DMS 273 (cell line): Measurements from ENCODE around the gene DDX6.
"Not testable (repeated sequence)": the region's sequence is repeated elsewhere in the genome, so short reads cannot be mapped to it uniquely, and the experiment has no call there.

ENCODE experiments used
- DNase-seq: peaks from one replicate; lab custom pipeline; 2025; ENCODE audit not compliant: unreplicated experiment; lab: John Stamatoyannopoulos, UW

The DDX6 gene

DNA sequence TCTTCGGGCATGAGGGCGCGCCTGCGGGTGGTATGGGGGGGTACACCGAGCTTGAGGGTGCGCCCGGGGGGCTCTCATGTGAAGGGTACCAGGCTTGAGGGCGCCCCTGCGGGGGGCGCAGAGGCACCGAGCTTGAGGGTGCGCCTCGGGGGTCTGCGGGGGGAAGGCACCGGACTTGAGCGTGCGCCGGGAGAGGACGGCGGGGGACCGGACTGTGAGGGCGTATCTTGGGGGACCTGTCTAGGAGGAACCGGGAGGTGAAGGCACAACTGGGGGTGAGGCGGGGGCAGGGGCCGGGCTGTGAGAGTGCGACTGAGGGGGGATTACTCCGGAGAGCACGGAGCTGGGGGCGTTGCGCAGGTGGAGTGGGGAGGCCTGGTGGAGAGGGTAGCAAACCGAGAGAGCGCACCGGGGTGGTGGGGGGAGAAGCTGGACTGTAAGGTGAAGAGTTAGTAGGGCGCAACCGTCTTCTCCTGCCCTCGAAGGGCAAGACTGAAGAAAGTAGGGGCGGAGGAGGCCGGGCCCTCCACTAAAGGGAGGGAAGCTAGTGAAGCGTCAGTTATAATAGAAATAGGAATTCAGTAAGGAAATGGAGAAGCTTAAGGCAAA, 1.1 kb upstream of the DDX6 start:
- no peak for DNase-seq

DNA sequence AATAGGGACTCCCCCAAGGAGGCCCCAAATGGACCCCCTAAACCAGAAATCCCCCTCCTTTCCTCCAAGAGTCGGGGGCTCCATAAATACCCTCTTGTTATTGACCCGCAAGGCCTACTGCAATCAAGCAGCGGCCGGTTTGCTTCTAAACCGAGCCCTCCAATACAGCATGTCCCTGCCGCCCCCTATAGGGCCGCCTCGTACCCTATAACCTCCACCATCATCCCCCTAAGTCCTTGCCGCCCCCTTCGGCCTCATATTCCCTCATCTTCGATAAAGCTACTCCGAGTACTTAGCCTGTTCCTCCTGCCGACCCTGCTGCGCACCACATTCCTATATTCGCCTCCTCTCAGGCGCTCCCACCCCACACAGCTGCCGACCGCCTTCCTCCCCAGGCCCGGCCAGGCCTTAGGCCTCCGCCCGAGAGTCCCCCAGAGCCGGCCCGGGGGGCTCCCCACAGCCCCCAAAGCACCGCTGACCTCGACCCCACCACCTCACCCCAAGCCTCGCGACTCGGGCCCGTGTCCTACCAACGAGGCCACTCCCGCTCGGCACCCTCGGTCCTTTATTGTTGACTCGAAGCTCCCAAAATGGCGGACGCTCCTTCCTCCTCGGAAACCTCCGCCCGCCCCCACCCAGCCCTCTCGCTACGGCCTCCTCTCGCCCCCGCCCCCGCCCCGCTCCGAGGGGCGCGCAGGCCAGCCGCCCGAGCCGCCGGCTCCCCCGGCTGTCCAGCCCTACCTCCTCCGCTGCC, 430 bp downstream of the DDX6 start:
- DNase-seq: peak; percentile 61

DNA sequence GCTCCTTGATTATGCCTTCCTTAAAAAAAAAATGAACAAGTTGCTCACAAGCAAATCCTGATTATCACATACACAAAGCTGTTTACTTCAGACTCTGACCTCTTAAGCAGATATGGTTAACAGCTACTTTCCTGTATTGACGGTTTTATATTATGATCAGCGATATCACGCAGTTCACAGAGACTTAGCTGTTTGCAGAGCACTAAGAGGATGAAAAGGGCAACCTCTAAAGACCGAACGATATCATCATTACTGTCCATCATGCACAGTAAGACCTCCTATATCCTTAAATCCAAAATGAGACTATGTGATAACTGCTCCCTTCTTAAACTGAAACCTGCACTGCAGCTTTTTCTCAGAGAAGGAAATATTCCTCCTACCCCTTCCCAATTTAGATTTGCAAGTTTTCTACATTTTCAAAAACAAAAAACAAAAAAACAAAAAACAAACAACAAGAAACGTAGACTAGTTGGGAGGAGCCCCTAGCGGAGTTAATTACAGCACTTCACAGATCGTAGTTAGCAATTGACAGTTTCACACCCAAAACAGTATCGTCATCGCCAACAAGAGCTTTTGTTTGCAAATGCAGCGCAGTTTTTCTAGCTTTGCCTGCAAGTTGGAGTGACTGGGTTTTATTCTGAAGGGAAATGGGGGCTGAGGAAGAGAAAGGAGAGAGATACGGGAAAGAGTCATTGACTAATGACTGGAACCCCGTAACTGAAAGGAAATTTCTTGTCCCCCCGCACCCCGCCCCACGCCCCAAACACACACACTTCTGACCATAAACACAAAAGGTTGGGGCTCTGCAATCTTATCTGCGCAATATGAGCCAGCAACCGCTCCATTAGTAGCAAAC, 1.2 kb downstream of the DDX6 start:
- DNase-seq: peak; percentile 25

DNA sequence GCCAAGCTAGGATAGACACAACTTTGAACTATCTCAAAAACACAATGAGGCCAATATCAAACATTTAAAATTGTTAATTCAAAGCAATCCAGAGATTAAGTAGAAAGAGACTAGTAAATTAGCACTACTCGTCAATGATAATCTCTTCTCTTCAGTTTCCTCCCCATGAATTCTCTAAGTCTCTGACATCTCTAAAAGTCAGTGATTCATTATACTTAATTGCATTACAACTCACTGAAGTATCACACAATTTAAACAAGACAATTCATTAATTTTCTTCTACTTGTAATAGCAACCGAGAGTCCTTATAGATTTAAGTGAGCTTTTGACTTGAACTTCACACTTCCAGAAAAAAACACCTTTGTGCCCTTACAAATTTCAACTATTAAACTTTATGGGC, 4.3 kb downstream of the DDX6 start:
- DNase-seq: no peak

DNA sequence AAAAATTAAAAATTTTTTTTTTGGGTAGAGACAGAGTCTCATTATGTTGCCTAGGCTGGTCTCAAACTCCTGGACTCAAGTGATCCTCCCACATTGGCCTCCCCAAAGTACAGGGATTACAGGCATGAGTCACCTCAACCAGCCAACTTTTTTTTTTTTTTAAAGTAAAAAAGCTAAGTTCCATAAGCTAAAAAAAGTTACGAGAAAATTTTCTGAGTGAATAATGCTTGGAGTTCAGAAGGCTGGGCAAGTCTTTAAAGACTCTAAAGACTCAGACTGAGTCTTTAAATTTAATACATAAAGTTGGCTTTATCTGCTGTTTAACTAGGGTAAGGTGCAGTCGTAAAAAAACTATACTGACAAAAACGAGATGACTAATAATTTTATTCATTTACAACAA, 5.6 kb downstream of the DDX6 start:
- no peak for DNase-seq

DNA sequence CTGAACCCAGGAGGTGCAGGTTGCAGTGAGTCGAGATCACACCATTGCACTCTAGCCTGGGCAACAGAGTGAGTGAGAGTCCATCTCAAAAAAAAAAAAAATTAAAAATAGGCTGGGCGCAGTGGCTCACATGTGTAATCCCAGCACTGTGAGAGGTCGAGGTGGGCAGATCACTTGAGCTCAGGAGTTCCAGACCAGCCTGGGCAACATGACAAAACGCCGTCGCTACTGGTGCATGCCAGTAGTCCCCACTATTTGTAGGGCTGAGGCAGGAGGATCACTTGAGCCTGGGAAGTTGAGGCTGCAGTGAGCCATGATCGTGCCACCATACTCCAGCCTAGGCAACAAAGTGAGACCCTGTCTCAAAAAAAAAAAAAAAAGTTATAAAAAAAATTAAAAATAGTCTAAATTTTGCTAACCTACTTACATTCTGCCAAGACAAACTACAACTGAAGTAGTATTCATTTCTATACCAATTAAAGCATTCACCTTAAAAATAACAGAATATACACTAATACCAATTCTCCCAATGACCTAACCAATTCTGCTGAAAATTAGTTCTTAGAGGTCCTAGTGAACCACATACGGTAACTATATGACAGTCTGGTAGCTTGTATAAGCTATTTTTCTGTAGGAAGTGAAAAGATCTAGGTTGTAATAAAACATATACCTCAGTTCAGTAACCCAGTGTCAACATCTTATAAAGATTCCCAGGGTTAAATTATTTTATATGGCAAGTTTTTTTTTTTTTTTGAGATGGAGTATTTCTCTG, 7.1 kb downstream of the DDX6 start:
- DNase-seq: no peak

DNA sequence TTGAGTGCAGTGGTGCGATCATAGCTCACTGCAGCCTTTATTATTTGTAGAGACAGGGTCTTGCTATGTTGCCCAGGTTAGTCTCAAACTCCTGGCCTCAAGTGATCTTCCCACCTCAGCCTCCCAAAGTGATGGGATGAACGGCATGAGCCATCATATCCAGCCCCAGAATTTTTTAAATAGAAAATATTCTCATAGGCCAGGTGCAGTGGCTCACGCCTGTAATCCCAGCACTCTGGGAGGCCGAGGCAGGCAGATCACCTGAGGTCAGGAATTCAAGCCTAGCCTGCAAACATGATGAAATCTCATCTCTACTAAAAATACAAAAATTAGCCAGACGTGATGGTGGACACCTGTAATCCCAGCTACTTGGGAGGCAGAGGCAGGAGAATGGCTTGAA, 7.6 kb downstream of the DDX6 start:
- not testable (repeated sequence) for DNase-seq

DNA sequence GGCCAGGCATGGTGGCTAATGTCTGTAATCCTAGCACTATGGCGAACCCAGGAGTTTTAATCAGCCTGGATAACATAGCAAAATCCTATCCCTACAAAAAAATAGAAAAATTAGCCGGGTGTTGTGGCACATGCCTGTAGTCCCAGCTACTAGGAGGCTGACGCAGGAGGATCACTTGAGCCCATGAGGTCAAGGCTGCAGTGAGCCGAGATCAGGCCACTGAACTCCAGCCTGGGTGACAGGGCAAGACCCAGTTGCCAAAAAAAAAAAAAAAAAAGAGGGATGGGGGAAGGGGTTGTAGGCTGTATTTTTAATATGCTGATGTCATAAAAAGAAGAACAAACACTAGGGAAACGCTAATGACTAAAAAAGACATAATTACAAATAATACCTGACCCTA, 12.1 kb downstream of the DDX6 start:
- DNase-seq: no peak

DNA sequence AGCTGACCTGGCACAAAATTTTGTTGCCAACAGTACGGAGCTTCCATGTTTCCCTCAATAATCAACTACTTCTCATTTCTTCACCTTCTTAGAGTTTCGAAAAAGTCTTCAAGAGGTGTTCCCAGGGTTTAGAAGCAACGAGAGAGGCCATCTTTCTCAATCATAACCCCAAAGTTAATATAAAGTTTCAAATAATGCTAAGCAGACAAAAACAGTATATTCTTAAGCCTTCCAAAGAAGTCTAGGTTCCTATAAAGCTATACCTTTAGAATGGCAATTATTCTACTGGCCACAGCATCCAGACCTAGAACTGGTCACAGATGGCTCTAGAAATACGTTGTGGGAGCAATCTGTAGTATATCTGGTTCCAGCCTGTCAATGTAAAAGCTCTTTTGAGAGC, 16.9 kb downstream of the DDX6 start:
- DNase-seq: no peak

DNA sequence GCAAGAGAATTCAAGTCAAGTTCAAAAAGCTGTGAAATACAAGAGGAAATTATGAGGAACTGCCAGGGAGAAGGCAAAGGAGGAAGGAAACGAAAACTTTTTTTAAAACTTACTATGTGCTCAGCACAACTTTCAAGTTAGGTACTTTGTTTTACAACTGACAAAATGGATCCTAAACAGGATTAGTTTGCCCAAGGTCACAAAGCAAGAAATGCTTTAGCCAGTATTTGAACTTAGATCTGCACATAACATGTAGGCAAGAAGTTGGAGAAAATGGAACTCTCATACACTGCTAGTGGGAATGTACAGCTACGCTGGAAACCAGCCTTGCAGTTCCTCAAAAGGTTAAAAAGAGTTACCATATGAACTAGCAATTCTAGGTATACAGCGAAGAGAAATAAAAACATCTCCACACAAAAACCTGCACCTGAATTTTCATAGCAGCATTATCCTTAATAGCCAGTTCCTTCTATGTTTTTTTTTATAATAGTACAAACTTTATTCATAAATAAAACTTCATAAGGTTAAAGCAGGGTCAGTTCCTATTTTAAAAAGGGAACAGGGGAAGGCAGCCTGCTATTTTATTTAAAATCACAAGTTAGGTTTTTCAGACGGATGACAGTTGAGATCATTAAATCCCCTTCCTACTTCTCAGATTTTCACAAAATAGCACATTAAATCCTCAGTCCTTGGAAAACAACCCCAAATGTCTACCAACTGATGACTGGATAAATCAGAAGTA, 19.2 kb downstream of the DDX6 start:
- no peak for DNase-seq

DNA sequence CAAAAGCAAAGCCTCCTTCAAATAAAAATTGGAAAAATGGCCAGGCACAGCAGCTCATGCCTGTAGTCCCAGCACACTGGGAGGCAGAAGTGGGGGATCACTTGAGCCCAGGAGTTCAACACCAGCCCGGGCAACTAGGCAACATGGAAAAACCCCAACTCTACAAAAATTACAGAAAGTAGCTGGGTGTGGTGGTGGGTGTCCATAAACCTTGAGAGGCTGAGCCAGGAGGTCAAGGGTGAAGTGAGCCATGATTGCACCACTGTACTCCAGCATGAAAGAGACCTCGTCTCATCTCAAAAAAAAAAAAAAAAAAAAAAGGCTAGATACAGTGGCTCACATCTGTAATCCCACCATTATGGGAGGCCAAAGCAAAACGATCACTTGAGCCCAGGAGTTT, 22.3 kb downstream of the DDX6 start:
- no peak for DNase-seq

DNA sequence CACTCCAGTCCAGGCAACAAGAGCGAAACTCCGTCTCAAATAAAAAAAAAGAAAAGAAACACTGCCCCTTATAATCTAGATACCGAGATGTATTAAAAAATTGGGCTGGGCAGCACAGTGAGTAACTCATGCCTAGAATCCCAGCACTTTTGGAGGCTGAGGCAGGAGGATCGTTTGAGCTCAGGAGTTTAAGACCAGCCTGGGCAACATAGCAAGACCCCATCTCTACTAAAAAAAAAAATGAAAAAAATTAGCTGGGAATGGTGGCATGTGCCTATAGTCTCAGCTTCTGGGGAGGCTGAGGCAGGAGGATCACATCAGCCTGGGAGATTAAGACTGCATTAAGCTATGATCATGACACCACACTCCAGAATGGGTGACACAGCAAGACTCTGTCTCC, 24.9 kb downstream of the DDX6 start:
- DNase-seq: no peak

DNA sequence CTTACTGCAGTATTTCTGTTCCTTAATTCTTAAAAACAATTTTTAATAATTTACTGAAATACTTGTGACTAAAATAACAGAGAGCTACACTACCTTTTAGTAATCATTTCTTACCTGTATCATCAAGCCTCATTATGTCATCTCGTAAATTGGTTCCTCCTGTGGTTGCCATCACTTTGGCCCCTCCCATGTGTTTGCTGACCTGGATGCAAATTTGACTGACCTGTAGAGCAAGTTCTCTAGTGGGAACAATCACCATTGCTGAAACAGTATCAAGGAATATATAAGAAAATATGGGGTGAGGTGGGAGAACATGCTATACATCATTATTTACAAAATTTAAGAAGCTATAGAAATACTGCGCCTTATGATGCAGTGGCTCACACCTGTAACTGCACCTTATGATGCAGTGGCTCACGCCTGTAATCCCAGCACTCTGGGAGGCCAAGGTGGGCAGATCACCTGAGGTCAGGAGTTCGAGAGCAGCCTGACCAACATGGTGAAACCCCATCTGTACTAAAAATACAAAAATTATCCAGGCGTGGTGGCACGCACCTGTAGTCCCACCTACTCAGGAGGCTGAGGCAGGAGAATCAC, 25.8 kb downstream of the DDX6 start:
- not testable (repeated sequence) for DNase-seq

DNA sequence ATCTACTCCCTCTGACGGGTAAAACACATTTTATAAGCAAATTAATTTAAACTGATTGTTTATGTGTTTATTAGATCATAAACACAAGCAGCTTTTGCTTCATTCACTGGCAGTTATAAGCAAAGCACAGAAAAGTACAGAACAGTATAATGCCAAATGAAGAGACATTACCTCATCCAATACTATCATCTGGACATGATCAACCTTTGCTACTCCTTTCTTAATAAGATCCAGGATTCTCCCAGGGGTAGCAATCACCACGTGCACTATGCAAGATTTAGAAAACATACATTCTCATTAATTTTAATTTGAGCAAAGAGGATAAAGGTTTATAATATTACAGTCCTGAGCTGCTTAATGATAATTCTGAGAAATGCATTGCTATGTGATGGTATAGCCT, 27.9 kb downstream of the DDX6 start:
- no peak for DNase-seq

DNA sequence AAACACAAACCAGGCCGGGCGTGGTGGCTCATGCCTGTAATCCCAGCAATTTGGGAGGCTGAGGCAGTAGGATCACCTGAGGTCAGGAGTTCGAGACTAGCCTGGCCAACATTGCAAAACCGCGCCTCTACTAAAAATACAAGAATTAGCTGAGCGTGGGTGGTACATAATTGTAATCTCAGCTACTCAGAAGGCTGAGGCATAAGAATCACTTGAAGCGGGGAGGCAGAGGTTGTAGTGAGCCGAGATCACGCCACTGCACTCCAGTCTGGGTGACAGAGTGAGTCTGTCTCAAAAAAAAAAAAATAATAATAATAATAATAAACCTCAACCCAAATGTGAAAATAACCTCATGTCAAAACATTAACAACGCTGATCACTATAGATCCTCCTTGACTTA, 29.0 kb downstream of the DDX6 start:
- DNase-seq: not testable (repeated sequence)

DNA sequence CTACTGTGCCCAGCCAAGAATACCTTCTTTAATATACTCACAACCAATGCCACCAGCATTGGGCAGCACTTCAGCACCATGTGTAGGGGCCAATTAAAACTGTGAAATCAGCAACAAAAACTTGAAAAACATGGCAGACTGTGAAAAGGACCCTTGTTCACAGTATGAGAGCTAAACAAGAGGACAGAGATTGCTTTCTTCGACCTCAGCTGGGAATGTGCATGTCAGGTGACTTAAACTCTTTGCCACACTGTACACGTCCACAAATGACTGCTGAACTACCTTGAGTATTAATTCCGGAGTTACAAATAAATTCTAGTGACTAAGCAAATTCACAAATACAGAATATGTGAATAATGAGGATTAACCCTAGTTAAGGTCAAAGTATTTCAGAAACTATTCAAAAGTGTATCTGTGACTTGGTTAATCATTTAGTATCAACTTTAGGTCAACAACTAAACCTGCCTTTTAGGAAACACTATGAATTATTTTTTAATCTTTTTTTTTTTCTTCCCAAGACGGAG, 33.0 kb downstream of the DDX6 start:
- no peak for DNase-seq

DNA sequence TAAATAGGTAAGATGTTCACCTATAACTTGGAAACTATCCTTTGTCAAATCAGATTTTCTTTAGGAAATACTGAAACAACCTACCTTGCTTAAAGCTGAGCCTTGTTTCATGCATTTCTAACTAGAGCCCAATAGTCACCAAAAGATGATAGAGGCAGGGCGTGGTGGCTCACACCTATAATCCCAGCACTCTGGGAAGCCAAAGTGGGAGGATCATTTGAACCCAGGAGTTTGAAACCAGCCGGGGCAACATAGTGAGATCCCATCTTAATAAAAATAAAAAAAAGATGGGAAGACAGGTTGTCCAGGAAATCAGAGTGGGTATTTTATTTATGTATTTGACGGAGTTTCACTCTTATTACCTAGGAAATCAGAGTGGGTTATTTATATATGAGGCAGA, 38.3 kb downstream of the DDX6 start:
- DNase-seq: no peak

DNA sequence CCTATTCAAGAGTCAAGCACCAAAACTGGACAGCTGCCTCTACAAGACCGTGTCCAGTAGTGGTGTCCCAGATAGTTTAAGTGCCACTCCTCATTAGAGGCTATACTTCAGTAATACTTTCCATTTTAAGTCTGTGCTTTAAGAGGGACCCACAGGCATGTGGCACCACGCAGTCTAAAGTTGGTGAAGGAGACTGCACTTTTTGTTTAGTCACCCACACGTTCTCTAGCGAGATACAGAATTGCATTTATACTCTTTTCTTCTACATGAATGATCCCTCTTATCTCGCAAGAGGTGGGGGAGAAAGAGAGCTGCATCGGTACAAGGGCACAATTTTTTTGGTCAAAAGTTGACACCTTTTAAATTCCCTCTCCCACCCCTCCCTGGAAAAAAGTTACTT, 41.5 kb downstream of the DDX6 start:
- DNase-seq: no peak

DNA sequence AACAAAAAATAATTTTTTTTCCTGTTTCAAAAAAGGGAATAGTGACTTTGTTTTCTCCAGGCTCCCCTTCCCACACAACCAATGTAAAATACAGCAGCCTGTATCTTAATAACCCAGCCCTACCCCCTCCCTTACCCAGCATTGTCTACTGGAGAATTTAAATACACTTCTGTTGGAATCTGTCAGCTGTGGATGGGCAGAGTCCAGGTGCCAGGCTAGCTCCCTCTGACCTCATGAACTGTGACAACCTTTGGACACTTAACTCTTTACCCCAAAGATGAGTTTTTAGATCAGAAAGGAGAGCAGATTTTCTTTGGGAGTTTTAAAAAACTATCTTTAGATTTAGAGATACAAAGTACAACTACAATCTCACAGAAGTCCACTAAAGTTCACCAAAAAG, 42.9 kb downstream of the DDX6 start:
- DNase-seq: no peak

DNA sequence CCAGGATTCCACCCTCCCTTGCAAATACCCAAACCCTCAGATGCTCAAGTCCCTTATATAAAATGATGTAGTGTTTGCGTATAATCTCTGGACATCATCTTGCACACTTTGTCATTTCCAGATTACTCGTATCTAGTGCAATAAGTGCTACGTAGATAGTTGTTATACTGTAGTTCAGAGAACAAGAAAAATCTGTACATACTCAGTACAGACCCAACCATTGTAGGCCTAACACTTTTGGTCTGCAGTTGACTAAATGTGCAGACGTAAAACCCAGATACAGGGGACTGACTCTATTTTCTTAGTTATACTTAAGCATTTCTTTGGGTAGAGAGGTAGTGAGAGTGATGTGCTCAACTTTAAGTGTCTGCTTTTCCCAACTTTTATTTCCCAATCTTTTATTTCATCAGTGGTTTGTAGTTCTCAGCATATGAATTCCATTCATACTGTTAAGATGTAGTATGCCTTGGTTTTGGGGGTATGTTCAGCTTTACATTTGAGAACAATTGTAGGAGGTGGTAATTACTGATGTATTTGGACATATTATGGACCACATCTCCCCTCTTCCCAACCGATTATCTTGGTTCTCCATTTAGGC, 43.9 kb downstream of the DDX6 start:
- DNase-seq: no peak
